Umbilical cord (tissue), 2 donors: ENCODE results near the gene EHD2. TPM values are rescaled to one million over a fixed set of nuclear protein-coding genes. Genes with fewer than 3 reads are reported as not detected.
A peak's percentile ranks its signal among the peaks of the same experiment; 100 is the strongest.
"Not testable (repeated sequence)": the region's sequence is repeated elsewhere in the genome, so short reads cannot be mapped to it uniquely, and the experiment has no call there.

Experiments used
- DNase-seq: peaks from one replicate; pipeline ENCODE4 v3.0.0-alpha.2; 2015; ENCODE audit warnings: low spot score
- total RNA-seq: library from RNA; depleted of rRNA; stranded (reverse); fragments of >200 nt; gene quantifications from one replicate; pipeline ENCODE4 v1.2.3, GENCODE V29; 2014; ENCODE audit warnings: low replicate concordance; ENCODE audit not compliant: insufficient read depth

The EHD2 gene
- total RNA-seq, 1 donor from 2014 or later = 65.5 TPM

DNA sequence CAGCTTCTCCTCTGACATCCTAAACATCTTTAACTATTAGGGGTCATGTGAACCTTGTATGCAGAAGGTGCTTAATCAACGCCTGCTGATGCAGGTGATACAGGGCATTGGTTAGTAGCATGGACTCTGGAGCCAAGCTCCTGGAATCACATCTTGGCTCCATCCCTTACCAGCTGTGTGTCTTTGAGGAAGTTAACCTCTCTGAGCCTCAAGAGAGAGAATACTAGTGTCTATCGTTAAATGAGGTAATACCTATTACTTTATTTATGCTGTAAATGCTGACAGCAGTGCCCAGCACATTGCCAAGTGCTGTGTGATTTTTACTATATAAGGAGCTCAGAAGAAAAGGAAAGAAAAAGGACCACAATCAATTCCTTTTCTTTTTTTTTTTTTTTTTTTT lies 54.1 kb downstream of the EHD2 start:
- no peak for DNase-seq

GRCh38 chr19:47768604-47769003 lies 55.4 kb downstream of the EHD2 start:
- no peak for DNase-seq

GRCh38 chr19:47769534-47769933 lies 56.3 kb downstream of the EHD2 start:
- DNase-seq = no peak

DNA sequence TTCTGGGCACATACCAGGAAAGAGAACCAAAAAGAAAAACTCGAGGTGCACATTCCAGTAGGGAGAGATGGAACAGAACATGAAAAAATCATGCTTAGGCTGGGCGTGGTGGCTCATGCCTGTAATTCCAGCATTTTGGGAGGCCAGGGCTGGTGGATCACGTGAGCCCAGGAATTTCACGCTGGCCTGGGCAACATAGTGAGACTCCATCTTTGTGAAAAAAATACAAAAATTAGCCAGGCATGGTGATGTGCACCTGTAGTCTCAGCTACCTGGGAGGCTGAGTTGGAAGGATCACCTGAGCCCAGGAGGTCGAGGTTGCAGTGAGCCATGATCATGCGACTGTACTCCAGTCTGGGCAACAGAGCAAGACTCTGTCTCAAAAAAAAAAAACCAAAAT lies 58.1 kb downstream of the EHD2 start:
- not testable (repeated sequence) for DNase-seq

DNA sequence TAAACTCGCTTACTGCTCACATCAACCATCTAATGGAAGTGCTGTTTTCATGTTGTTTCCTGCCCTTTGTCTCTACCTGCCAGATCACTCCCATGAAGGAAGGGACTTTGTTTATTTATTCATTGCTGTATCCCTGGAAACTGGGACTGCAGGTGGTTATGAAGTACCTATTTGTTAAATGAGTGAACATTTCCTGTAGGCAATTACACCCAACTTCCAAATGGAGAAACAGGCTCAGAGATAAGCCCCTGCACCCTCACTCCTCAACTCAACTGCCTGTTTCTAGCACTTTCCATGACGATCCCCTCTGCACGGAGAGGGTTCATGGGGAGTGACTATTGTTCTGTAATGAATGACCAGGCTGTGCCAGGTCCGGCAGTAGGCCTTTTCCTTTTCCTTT lies 63.3 kb downstream of the EHD2 start:
- peak; percentile 47 for DNase-seq

GRCh38 chr19:47777245-47778048 lies 64.2 kb downstream of the EHD2 start:
- DNase-seq = not testable (repeated sequence)

- DNase-seq = peak; percentile 81
Observed at GRCh38 chr19:47778049-47778953, 65.1 kb downstream of the EHD2 start, which contains the start of gene SELENOW. Gene SELENOW, plus strand, starts transcription at chr19:47778703. Its CDS starts 83 bp downstream, at chr19:47778786.

- DNase-seq = peak; percentile 22
Observed at GRCh38 chr19:47778954-47779351, 65.7 kb downstream of the EHD2 start.

GRCh38 chr19:47779524-47780214 lies 66.4 kb downstream of the EHD2 start:
- peak; percentile 56 for DNase-seq

- no peak for DNase-seq
Observed at GRCh38 chr19:47780215-47780551, 67.0 kb downstream of the EHD2 start.

DNA sequence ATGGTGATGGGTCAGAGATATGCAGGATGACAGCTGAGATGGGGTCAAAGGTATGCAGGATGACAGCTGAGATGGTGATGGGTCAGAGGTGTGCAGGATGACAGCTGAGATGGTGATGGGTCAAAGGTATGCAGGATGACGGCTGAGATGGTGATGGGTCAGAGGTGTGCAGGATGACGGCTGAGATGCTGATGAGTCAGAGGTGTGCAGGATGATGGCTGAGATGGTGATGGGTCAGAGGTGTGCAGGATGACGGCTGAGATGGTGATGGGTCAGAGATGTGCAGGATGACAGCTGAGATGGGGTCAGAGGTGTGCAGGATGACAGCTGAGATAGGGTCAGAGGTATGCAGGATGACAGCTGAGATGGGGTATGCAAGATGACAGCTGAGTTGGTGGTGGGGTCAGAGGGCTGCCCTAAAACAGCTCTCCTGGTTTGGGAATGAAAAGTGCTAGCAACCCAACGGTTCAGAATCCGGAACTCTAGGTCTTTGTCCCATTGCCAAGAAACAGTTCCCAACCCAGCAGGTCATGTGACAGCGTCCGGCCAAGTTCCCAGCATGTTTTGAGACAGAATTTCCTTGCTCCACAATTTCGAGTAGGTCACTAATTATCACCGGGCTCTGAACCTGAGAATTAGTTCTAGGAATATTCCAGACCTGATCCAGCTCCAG lies 68.5 kb downstream of the EHD2 start:
- DNase-seq = no peak

DNA sequence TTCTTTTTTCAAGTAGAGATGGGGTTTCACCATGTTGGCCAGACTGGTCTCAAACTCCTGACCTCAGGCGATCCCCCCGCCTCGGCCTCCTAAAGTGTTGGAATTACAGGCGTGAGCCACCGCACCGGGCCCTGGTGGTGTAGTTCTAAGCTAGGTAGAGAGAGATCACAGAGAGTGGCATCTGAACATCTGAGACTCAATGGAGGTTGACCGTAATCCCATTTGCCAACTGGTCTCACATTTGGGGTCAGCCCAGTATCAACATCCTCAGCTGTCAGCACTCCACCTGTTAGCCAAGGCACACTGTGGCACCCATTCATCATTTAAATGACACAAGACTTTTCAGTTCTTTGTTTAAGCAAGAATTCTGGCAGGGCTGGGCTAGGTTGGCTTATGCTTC lies 73.3 kb downstream of the EHD2 start:
- no peak for DNase-seq

GRCh38 chr19:47787307-47787706 lies 74.1 kb downstream of the EHD2 start:
- DNase-seq = not testable (repeated sequence)

DNA sequence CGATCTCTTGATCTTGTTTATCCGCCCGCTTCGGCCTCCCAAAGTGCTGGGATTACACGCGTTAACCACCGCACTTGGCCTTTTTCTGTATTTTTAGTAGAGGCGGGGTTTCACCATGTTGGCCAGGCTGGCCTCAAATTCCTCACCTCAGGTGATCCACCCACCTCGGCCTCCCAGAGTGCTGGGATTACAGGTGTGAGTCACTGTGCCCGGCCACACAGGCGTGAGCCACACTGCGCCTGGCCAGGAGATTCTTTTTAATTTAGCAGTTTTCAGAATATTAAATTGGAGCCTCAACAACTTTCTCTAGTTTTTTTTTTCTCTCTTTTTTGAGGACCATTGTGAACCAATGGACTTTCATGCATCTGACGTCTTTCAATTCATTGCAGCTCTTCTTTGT lies 76.6 kb downstream of the EHD2 start:
- DNase-seq = not testable (repeated sequence)

DNA sequence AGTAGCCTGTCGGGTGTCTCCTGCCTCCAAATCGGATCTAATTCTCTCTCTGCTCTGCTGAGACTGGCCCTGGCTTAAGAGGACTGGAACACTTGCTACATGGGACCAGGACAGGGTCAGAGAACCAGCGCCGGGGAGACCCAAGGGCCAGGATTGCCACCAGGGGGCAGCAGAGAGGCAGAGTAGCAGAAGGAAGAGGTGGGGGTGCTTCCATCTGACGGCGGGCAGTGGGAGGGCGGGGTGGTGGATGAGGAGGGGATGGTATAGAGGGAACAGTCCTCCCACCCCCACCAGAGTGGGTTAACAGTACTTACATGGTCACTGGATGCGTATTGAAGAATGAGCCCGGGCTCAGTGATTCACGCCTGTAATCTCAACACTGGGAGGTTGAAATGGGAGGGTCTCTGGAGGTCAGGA lies 77.2 kb downstream of the EHD2 start:
- DNase-seq = peak; percentile 56

DNA sequence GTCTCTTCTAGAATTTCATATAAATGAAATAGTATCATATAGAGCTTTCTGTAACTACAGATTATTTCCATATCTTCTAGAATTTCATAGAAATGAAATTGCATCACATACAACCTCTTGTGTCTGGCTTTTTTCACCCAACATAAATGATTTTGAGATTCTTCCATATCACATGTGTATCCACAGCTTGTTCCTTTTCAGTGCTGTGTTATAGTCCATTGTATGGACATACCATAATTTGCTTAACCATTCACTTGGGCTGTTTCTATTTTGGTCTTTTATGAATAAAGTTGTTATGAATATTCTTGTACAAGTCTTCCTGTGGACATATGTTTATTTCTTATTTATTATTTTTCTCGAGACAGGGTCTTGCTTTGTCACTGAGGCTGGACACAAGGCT lies 79.4 kb downstream of the EHD2 start:
- DNase-seq = no peak

Other genes with a start within 250 kb of the EHD2 start
- 4.8 TPM for gene SLC8A2, start 241.5 kb upstream of the EHD2 start, total RNA-seq
- 4.1 TPM for gene KPTN, start 229.2 kb upstream of the EHD2 start, total RNA-seq
- gene NAPA, start 198.4 kb upstream of the EHD2 start, total RNA-seq = 22.4 TPM
- not detected for gene ZNF541, start 140.3 kb upstream of the EHD2 start, total RNA-seq
- 8.4 TPM for gene BICRA, start 104.3 kb upstream of the EHD2 start, total RNA-seq
- gene NOP53, start 32.1 kb downstream of the EHD2 start, total RNA-seq = 93.2 TPM
- 373 TPM for gene SELENOW, start 65.3 kb downstream of the EHD2 start, total RNA-seq
- gene TPRX1, start 91.1 kb downstream of the EHD2 start, total RNA-seq = not detected
- gene CRX, start 108.5 kb downstream of the EHD2 start, total RNA-seq = 1.7 TPM
- gene TPRX2, start 145.8 kb downstream of the EHD2 start, total RNA-seq = not detected
- not detected for gene SULT2A1, start 172.9 kb downstream of the EHD2 start, total RNA-seq